ENCODE results near the gene PRKCE.
"Not testable (repeated sequence)": the region's sequence is repeated elsewhere in the genome, so short reads cannot be mapped to it uniquely, and the experiment has no call there.

PRKCE gene

DNA sequence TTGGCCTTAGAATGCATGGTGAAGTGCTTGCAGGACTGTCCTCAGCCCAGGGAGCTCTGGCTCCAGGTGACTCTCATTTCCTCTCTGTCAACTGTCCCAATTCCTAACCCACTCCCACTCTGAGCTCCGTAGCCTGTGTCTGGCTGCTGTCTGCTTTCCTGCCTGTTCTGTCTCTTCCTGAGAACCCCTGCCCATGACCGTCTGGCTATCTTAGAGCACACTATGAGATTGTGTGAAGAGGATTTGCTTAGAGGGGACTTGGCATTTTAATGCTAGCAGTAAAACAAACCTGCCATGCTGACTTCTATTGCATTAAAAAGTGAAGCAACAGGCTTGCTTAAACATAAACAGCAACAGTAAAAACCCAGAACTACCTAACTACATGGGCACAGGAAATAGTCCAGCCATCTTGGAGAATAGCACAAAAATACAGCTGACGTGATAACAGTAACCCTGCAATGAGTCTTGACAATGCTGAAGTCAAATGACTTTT, 234.7 kb downstream of the PRKCE start:
- no peak overlapping the region for H3K4me3 ChIP-seq (ENCODE audit: control insufficient read depth, low read depth, low read length)
- DNase-seq (ENCODE audit: low read depth), result no peak
- TF ChIP-seq CTCF (IDR thresholded peaks at IDR 0.05; ENCODE audit: control insufficient read depth, insufficient read depth, low read depth, low read length, missing control alignments), result no peak

- H3K4me3 ChIP-seq (ENCODE audit: control insufficient read depth, low read depth, low read length), result no peak overlapping the region
- no peak for DNase-seq (ENCODE audit: low read depth)
- no peak for TF ChIP-seq CTCF (IDR thresholded peaks at IDR 0.05; ENCODE audit: control insufficient read depth, insufficient read depth, low read depth, low read length, missing control alignments)
Observed at GRCh38 chr2:45888167-45888566, 236.7 kb downstream of the PRKCE start.

DNA sequence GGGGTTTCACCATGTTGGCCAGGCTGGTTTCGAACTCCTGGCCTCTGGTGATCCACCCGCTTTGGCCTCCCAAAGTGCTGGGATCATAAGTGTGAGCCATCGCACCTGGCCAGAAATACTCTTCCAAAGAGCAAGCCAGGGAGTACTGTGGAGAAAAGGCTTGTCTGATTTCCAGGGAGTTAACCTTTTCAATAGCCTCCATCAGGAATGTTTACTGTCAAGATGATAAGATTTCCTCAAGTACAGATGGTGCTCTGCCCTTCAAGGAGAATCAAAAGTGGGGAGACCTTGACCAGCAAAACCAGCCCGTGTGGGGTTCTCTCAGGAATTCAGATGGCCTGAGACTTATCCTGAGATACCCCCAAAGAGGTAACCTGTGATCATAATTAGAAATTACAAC, 237.2 kb downstream of the PRKCE start:
- DNase-seq (ENCODE audit: low read depth), result no peak
- TF ChIP-seq CTCF (IDR thresholded peaks at IDR 0.05; ENCODE audit: control insufficient read depth, insufficient read depth, low read depth, low read length, missing control alignments), result no peak
- H3K4me3 ChIP-seq (ENCODE audit: control insufficient read depth, low read depth, low read length), result no peak overlapping the region

DNA sequence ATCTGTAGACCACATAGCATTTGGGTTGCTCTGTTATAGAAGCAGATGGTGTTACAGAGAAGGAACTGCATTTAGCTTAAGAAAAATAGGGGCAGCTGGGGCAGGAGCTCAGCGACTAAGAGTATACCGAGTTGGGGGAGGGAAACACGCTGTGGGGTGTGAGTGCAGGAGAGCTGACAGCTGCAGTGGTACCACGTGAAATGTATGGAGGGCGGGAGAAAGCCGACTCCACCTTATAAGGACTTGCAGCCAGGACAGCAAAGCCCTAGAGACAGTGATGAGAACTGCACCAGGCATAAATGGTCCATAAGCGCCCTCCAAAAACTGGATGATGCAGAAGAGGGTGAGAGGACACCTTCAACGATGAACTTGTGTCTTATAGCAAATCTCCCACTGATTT, 237.6 kb downstream of the PRKCE start:
- DNase-seq (ENCODE audit: low read depth), result no peak
- H3K4me3 ChIP-seq (ENCODE audit: control insufficient read depth, low read depth, low read length), result no peak overlapping the region
- no peak for TF ChIP-seq CTCF (IDR thresholded peaks at IDR 0.05; ENCODE audit: control insufficient read depth, insufficient read depth, low read depth, low read length, missing control alignments)

- TF ChIP-seq CTCF (IDR thresholded peaks at IDR 0.05; ENCODE audit: control insufficient read depth, insufficient read depth, low read depth, low read length, missing control alignments), result no peak
- H3K4me3 ChIP-seq (ENCODE audit: control insufficient read depth, low read depth, low read length), result no peak overlapping the region
- no peak for DNase-seq (ENCODE audit: low read depth)
Observed at GRCh38 chr2:45889620-45890370, 238.3 kb downstream of the PRKCE start.

DNA sequence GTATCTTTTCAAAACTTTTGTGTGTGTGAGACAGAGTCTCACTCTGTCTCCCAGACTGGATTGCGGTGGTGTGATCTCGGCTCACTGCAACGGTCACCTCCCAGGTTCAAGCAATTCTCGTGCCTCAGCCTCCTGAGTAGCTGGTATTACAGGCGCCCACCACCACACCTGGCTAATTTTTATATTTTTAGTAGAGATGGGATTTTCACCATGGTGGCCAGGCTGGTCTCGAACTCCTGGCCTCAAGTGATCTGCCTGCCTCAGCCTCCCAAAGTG, 238.8 kb downstream of the PRKCE start:
- not testable (repeated sequence) for DNase-seq (ENCODE audit: low read depth); H3K4me3 ChIP-seq (ENCODE audit: control insufficient read depth, low read depth, low read length)

DNA sequence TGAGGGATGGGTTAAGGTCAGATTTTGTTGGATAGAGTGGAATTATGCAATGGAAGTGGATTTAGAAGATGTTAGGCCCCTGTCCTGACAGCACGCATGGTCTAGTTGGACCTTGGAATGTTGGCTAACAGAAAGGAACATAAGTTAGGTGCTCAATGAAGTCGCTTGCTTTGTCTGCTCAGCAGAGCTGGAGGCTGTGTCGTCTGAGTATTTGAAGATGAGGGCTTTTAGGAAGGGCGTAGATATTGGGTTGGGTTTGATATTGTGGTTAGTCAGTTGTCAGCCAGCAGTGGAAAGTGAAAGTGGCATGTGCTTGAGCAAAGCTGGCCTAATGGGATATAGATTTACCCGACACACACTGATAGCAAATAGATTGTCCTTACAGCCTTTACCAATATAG, 239.3 kb downstream of the PRKCE start:
- H3K4me3 ChIP-seq (ENCODE audit: control insufficient read depth, low read depth, low read length), result no peak overlapping the region
- DNase-seq (ENCODE audit: low read depth), result no peak
- TF ChIP-seq CTCF (IDR thresholded peaks at IDR 0.05; ENCODE audit: control insufficient read depth, insufficient read depth, low read depth, low read length, missing control alignments), result no peak
